Neural cell (in vitro differentiated cells): ENCODE data around the gene HOXC5.

Source experiments
- EP300 ChIP-seq: fragments of 450-650 bp; conservative IDR thresholded peaks from 2 replicates; pipeline ENCODE4 v1.6.1; 2014; ENCODE audit warnings: antibody characterized with exemption, mild to moderate bottlenecking, moderate library complexity; ENCODE audit not compliant: poor library complexity, severe bottlenecking
- EZH2 ChIP-seq: fragments of 200-600, 300-800 bp; shearing (Covaris generic), sonication (generic); IDR thresholded peaks from 2 replicates; pipeline ENCODE4 v1.6.1; 2014; ENCODE audit warnings: antibody characterized with exemption, low read length, borderline replicate concordance, mild to moderate bottlenecking; ENCODE audit not compliant: insufficient read depth, poor library complexity, severe bottlenecking
- POLR2AphosphoS5 ChIP-seq: IDR thresholded peaks from 2 replicates; pipeline ENCODE4 v1.6.1; 2012
- SMC3 ChIP-seq: fragments of 450-650 bp; conservative IDR thresholded peaks from 2 replicates; pipeline ENCODE4 v1.6.1; 2014; ENCODE audit warnings: antibody characterized with exemption, mild to moderate bottlenecking, moderate library complexity; ENCODE audit not compliant: poor library complexity
- TAF1 ChIP-seq: IDR thresholded peaks from 2 replicates; pipeline ENCODE4 v1.6.1; 2012; ENCODE audit warnings: low read depth
- TF ChIP-seq, protein P1 (sequence below): fragments of 450-650 bp; IDR thresholded peaks from 2 replicates; pipeline ENCODE4 v1.5.1; 2014; ENCODE audit warnings: antibody characterized with exemption, mild to moderate bottlenecking, moderate library complexity; ENCODE audit not compliant: poor library complexity, severe bottlenecking

DNA sequence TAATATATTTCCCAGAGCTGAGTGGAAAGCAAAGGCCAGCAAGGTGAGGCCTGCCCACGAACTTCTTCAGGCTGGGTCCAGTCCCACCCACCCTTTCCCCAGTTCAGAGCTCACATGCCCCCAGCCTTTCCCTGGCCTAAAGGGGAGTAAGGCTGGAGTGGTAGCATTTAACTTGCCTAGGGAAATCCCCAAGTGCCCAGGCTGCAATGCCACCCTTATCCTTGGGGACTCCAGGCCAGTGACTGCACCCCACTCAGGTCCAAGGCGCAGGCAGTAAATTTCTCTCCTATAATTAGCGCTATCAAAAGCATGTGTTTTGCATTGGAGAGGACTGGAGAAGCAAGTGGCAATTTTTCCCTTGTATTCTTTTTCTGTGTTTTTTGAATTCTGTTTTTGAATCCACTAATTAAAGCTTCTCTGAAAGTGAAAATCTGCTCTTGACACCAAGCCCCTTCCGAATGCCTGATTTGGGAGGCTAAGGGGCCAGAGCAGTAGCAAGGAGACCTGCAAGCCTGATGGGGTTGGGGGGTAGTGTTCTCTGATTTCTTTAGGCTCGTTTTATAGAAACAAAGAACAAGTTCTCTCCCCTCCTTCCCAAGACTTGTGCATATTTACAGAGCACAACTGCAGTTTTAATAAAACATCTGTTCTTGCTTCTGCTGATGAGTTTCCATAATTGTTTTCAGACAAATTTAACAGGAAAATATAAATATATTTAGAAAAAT, 8.1 kb upstream of the HOXC5 start:
- TF ChIP-seq TAF1 (no peak), POLR2AphosphoS5 (no peak), EP300 (no peak), EZH2 (no peak), SMC3 (no peak)
- TF ChIP-seq, protein P1, sequence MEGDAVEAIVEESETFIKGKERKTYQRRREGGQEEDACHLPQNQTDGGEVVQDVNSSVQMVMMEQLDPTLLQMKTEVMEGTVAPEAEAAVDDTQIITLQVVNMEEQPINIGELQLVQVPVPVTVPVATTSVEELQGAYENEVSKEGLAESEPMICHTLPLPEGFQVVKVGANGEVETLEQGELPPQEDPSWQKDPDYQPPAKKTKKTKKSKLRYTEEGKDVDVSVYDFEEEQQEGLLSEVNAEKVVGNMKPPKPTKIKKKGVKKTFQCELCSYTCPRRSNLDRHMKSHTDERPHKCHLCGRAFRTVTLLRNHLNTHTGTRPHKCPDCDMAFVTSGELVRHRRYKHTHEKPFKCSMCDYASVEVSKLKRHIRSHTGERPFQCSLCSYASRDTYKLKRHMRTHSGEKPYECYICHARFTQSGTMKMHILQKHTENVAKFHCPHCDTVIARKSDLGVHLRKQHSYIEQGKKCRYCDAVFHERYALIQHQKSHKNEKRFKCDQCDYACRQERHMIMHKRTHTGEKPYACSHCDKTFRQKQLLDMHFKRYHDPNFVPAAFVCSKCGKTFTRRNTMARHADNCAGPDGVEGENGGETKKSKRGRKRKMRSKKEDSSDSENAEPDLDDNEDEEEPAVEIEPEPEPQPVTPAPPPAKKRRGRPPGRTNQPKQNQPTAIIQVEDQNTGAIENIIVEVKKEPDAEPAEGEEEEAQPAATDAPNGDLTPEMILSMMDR, result no peak
